IPS DF 19.7 (cell line): Measurements from ENCODE around the gene SSBP4.

ENCODE experiments used
- DNase-seq: peaks from one replicate; pipeline ENCODE4 v3.0.0-alpha.2; 2013; ENCODE audit warnings: low read depth, low spot score

The SSBP4 gene

DNA sequence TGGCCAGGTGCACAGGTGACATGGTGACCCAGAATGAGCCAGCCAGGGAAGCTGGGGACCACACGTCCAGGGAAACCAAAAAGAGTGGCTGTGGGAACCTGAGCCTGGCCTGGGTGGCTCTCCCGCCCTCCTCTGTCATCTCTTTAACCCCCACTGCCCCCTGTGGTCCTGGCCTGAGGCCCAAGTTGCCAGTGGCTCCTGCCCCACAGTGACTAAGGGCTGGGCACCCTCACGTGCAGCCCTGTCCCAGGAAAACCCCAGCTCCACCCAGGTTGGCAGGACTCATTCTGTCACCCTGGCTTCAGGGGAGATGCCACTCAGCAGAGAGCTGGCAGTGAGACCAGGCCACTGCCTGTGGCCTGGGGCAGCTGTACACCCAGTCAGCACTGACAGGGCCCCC, 49.3 kb downstream of the SSBP4 start:
- DNase-seq, result no peak

DNA sequence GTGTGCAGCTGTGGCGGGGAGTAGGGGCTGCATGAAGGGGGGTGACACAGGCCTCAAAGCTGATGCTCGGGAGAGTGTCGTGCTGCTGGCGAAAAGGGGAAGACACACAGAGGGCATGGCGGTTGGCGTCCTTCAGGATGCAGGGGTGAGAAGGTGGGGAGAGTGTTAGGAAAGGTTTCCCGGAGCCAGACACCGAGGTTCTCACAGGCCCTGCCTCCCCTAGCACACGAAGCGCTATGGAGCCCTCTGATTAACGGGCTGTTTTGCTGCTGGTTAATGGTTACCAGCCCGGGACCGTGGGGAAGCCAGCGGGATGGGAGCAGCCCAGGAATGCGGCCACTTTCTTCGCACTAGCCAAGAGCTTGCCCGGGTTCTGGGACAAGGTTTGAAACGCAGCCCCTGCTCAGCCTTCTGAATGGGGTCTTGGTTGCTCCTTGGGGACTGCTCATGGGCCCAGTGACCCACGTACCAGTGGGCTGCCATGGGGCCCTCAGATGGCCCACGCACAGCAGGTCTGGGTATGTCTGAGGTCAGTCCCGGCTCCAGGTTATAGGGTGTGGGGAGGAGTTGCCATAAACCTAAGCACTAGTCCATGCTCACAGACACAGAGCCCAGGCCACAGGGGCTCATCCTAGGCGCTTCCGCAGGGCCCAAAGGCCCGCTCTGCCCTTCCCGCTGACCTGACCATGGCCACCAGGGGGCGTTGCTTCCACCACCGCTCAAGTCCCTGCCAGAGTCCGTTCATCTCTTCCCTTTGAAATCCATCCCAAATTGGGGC, 50.1 kb downstream of the SSBP4 start:
- DNase-seq, result no peak

DNA sequence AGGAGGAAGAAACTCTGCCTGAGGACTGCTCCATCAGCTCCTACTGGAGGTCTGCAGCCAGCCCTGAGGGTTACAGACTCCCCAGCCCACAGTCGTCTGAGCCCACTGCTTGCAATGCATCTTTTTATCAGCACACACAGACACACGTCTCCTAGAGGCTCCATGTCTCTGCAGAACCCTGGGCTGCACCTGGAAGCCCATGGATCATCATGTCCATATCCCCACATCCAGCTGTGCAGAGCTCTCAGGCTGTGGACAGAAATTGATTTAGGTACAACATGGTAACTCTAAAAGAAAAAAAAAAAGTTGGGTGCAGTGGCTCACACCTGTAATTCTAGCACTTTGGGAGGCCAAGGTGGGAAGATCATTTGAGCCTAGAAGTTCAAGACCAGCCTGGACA, 51.6 kb downstream of the SSBP4 start:
- DNase-seq, result no peak

DNA sequence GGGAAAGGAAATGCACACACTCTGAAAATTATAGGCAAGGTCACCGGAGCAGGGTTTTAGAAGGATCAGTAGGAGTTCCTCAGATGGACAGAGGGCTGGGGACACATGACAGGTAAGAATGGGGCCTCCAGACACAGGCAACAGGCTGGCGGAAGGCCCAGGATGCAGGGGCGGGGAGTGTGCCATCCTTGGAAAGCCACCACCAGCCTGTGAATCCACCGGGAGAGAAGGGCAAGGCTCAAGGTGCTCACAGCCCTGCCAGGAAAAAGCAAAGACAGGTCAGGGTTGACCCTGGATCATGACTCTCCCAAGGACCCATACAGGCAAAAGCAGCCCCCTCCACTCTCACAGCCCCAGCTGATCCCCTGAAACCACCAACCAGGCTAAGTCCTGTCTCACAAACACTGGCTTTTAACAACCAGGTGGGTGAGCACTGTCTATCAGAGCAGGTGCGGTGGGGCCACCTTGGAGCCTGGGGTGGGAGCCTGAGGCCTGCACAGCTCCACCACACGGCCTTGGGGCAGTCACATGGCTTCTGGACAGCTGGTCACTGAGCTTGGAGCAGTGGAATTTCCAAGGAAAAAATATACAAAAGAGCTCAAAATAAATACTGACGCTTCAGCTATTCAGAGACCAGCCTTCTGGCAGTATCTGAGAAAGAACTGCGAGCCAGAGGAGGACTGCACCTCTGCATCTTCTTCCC, 54.0 kb downstream of the SSBP4 start:
- DNase-seq, result no peak

DNA sequence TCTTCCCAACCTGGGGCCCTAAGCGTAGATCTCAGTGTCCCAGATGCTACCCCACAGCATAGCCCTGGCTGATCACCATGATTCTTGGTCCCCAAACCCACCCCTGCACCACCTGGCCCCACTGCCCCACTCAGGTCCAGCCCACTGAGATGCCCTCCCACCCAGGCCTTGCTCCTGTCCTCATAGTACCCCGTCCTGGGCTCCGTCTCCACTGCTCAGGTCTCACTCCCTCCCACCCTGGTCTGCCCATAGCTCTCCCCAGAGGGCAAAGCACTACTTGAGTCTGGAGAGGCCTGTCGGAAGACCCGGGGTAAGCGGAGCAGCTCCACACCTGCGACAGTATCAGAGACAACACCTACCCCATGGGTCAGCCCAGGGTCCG, 54.5 kb downstream of the SSBP4 start:
- DNase-seq, result no peak

DNA sequence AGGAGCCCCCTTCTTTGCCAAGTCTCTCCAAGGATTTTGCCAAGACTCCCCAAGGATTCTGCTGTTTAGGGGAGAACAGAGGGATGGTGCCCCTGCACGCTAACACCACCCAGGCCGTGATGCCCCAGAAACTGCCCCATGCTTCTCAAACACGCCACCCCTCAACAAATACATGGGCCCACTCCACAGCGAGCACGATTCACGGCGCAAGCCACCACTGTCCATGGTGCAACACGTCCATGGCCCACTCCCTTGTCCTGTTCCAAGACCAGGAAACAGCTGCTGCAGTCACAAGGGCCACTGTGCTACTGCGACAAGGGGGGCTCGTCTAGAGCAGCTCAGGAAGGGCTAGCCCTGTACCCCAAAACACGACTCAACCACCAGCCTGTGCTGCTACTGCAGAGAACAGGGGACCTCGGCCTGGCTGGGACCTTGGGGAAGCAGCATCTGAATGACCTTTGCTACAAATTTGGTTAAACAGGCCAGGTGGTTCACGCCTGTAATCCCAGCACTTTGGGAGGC, 55.2 kb downstream of the SSBP4 start:
- DNase-seq, result no peak

DNA sequence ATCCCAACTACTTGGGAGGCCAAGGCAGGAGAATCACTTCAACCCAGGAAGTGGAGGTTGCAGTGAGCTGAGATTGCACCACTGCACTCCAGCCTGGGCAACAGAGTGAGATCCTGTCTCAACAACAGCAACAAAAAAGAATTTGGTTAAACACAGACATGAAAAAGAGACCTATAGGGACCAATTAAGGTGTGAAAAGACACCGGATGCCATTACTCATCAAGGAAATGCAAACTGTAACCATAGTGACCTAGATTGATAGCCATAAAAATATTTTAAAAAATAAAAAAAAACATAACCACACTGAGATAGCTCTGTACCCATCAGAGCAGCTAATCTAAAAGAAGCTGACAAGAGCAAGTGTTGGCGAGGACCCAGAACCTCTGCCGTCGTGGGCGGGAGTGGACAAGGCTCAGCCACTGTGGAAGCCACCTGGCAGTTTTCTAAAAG, 55.8 kb downstream of the SSBP4 start:
- no peak for DNase-seq

DNA sequence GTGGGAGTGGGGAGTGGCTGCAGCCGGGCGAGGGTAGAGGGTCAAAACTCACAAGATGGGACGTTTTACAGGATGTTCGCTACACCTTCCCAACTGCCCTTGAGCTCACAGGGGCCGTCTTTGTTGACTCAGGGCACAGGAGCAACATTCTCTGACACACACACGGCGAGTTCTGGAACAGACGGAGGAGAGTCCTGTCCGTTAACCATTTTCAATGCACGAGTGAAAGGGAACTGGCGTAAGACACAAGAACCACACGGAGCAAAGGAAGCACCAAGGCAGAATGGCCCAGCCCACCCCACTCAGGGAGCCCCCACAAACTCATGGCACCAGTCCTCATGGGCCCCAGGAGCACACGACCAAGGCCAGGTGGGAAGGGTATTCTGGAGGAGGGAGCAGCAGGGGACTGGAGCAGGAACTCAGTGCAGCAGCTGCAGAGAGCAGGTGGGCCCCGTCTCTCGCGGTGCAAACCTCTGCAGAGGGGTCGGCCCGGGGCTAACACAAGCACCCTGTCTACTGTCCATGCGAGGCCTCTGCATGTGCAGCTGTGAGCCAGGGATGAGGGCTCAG, 56.6 kb downstream of the SSBP4 start:
- no peak for DNase-seq

DNA sequence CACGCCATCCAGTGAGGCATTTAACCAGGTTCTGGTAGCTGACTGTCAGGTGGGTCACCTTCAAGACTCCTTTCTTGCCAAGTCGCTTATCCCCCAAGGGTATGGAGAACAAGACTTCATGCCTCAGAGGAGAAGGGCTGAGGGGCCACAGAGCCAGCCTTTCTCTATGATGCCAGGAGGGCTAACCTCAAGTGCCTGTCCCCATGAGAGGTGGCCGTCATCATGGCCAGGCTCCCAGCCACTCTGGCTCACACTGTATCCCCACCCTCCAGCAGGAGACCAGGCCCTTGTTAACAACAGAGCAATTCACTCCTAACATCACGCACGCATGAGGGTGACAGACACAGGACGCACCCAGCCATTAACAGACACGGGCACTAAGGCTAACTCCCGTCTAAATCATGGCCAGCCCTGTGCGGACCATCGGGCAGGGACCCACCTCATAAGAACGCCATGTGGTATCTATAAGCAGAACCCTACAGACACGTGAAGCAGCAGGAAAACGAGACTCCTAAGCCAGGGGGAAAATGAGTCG, 57.4 kb downstream of the SSBP4 start:
- DNase-seq, result no peak

DNA sequence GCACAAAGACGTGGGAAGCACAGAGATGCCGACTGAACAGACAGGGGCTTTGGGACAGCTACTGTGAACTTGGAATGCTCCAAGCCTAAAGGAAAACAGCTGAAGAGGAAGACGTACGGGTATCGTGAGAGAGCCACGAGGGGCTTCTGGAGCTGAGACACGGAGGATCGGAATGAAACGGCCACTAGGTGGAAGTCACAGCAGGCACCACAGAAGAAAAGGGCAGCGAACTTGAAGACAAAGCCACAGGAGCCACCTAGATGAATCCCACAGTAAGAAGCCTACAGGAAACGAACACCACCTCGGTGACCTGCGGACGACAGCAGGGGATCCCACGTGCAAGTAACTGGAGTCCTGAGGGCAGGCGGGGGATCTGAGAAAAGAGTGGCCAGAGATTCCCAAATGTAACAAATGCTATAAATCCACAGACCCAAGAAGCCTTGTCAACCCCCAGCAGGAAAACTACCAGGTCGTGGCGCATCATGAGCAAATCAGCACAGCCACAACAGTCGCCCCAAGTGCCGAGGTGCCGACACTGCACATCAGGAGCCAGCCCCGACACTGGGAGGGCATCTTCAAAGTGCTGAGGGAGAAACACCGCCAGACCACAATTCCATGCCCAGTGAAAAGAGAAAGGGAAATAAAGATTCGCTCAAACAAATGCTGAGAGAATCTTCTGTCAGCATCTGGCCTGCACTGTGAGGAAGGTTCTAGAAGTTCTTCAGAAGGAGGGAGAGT, 58.0 kb downstream of the SSBP4 start:
- no peak for DNase-seq

DNA sequence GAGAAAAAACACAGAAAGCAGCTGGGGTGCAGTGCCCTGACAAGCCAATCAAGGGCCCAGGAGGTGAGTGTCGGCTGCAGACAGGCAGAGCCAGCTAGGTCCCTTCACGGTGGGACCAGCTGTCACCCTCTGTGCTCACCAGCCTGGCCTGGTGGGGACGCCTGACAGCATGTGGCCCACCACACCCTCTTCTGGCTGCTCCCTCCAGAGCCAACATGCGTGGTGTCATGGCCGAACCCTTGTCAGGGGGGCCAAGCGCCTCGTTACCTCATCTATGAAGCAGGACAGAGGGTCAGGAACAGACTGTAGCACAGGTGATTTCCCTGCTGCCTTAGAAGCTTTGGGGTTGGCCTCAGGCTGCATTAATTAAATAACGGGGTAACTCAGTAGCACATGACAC, 58.8 kb downstream of the SSBP4 start:
- DNase-seq, result no peak

DNA sequence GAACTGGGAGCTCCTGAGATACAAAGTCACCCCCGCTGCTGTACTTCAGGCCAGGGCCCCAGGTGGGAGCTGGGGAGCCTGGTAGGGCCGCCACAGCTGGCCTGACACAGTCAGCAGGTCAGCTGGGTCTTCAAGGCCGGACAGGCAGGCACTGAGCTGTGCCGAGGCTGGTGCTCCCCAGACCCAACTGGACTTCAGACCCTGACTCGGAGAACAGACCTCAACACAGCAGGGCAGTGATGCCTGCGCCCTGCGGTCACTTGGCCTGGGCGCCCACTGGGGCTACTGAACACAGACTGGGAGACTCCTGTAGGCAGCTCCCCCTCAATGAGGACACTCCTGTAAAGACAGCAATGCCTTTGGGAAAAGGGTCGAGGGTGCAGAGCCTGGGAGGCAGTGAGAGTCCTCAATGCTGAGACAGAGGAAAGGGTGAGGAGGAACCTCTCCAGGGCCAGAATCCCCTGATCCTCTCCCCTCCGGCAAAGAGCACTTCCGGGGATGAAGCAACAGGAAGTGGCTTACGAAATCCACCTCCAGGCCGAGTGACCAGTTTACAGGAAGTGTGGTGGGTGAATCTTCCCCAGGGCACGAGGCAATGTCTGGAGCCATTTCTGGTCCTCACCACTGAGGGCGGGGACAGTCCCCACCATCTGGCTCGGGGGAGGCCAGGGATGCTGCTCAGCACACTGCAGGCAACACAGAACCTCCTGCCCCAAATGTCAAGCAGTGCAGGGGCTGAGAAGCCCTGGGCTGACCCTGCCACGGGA, 59.5 kb downstream of the SSBP4 start:
- no peak for DNase-seq

DNA sequence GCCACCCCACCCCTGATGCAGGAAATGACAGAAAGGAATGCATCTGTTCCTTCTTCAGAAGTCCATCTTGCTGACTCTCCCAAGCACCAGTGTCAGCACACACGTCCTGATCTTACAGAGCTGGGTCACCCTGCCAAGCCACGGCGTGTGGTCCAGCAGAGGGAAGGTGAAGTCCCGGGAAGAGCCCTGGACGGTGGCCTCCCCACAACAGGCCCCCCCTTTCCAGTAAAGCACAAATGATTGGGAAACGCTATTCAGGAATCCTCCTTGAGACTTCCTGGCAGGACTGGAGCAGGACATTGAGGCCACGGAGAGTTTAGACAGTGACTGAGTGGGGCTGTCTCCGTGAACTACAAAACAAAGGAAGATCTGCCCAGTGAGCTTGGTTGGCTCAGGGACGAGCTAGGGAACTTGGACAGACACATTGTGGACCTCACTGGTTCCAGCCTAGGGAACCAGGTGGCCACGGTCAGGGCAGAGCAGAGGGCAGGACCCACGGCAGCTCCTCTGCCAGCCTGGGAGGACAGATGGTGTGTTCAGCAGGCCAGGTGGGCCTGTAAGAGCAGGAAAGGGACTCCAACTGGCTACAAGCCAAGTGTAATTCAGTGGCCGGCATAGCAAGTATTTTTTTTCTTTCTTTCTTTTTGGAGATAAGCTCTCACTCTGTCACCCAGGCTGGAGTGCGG, 61.0 kb downstream of the SSBP4 start:
- no peak for DNase-seq

DNA sequence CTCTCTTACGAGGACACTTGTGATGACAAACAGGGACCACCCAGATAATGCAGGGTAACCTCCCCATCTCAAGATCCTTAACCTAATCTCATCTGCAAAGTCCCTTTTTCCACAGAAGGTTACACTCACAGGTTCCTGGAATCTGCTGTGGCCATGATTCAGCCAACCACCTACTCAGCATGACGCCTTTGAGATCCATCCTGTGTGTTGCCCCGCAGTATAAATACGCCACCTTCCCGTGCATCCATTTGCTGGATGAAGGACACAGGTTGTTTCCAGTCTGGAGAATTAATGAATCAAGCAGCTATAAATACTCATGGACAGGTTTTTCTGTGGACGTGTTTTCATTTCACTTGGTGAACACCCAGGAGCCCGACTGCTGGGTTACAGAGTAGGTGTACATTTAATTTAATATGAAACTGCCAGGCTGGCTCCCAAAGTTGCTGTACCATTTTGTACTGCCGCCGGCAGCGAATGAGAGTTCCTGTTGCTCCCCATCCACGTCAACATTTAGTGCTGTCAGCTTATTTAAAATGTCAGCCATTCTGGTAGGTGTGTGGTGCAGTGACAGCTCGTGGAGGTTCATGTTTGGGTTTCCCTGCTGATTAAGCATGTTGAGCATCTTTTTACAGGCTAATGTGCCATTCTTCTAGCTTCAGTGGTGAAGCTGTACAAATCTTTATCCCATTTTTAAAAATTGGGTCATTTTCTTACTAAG, 62.5 kb downstream of the SSBP4 start:
- DNase-seq, result no peak

DNA sequence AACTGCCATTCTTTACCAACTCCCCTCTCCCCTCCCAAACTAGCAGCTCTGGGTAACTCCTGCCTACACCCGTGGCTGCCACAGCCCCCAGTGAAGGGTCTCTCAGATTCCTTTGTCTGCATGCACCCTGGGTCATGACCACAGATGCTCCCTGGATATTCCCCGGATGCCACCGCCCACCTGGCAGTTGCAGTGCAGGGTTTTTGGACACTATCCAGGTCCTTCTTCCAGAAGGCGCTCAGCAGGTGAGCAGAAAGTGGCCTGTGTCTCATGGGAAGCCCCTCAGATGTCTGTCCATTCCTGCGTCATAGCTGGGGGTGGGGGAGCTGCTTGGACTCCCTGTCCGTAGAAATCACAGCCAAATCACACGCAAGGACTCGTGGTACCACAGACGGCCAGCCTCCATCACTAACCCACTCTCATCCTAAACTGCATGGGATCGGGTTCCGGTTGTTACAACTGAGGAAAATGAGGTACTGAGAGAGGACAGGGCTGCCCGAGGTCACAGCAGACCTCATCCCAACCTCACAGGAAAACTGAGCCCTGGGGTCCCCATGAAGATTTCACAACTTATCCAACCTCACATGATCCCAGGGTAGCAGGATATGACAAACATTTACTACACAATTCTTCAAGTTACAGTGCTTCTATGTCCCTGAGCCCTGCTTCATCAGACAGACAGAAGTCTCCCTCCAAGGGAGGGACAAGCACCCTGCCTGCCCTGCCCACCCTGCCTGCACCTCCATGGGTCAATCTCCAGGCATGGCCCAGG, 64.1 kb downstream of the SSBP4 start:
- no peak for DNase-seq
